GM12878 (cell line): Measurements from ENCODE around the gene CCR3. TPM values are rescaled to one million over a fixed set of nuclear protein-coding genes. Genes with fewer than 3 reads are reported as not detected.

ENCODE experiments used
- ATAC-seq: fragments of 200-7000 bp; cut with Tn5 transposase; 3 replicates; pipeline ENCODE4 v1.9.1; 2020; ENCODE audit warnings: mild to moderate bottlenecking, moderate library complexity
- BruUV-seq: library from RNA; stranded (reverse); fragments of 400-500 nt; replicated peaks from 2 replicates; lab custom pipeline; 2021; lab: Mats Ljungman, UMichigan
- CTCF ChIA-PET: fragments of 300-600 bp; sonication (Branson Sonifier 250); formaldehyde crosslinking; extraction: SDS; loops from one replicate; lab custom pipeline; 2021; ENCODE audit warnings: inconsistent platforms; lab: Yijun Ruan, JAX
- POLR2A ChIA-PET: fragments of 350-600 bp; formaldehyde crosslinking; extraction: SDS; loops from one replicate; lab custom pipeline; 2021; ENCODE audit warnings: inconsistent platforms; lab: Charles Lee
- RAD21 ChIA-PET: fragments of 300-600 bp; sonication (Branson Sonifier 250); formaldehyde crosslinking; loops from one replicate; lab custom pipeline; 2023; ENCODE audit warnings: antibody characterized with exemption; ENCODE audit not compliant: unreplicated experiment; lab: Charles Lee
- SMC1A ChIA-PET: fragments of 300-600 bp; sonication (Branson Sonifier 250); formaldehyde crosslinking; loops from one replicate; lab custom pipeline; 2023; ENCODE audit not compliant: unreplicated experiment, uncharacterized antibody; lab: Charles Lee
- DNase-seq: peaks from one replicate; pipeline ENCODE4 v3.0.0-alpha.2; 2011; ENCODE audit warnings: low read depth, low spot score
- FAIRE-seq: peaks from 3 replicates; lab custom pipeline; 2011; peaks lifted over from hg19 to GRCh38; lab: Jason Lieb, UNC
- H2AFZ ChIP-seq: 2 replicates; pipeline ENCODE4 v1.6.0; 2011; ENCODE audit warnings: low read depth, low read length, control low read depth; ENCODE audit not compliant: control insufficient read depth
- H3K27ac ChIP-seq: 2 replicates; pipeline ENCODE4 v1.5.1; 2011; ENCODE audit warnings: control low read depth; ENCODE audit not compliant: control insufficient read depth, insufficient read depth
- H3K27me3 ChIP-seq, 2 experiments: replicated peaks in 1 of 2; 2 replicates each; pipeline versions ENCODE4 v1.6.0 to v1.6.1; 2011; ENCODE audit warnings: low read length in 1 of 2; ENCODE audit not compliant: control insufficient read depth in 2 of 2, insufficient read depth in 2 of 2
- H3K36me3 ChIP-seq, 2 experiments: 2 replicates each; pipeline ENCODE4 v1.5.1; 2011; ENCODE audit warnings: low read length in 1 of 2; ENCODE audit not compliant: control insufficient read depth in 2 of 2, insufficient read depth in 2 of 2
- H3K4me1 ChIP-seq: 2 replicates; pipeline ENCODE4 v1.6.1; 2011; ENCODE audit warnings: mild to moderate bottlenecking, low read length, moderate library complexity, mixed read lengths; ENCODE audit not compliant: control insufficient read depth, insufficient read depth
- H3K4me2 ChIP-seq: 2 replicates; pipeline ENCODE4 v1.6.0; 2011; ENCODE audit warnings: control low read depth; ENCODE audit not compliant: control insufficient read depth, insufficient read depth
- H3K4me3 ChIP-seq: fragments of 200-600 bp; sonication (generic); 2 replicates; pipeline ENCODE4 v1.5.1; 2016
- H3K79me2 ChIP-seq: 2 replicates; pipeline ENCODE4 v1.6.0; 2011; ENCODE audit warnings: low read length; ENCODE audit not compliant: control insufficient read depth, insufficient read depth
- H3K9ac ChIP-seq: 2 replicates; pipeline ENCODE4 v1.8.0; 2011; ENCODE audit warnings: low read length, control low read depth, mixed read lengths; ENCODE audit not compliant: control insufficient read depth, insufficient read depth
- H3K9me3 ChIP-seq: replicated peaks from 3 replicates; pipeline ENCODE4 v1.5.1; 2011; ENCODE audit warnings: mild to moderate bottlenecking, low read length; ENCODE audit not compliant: control insufficient read depth, insufficient read depth
- H4K20me1 ChIP-seq: 2 replicates; pipeline ENCODE4 v1.6.0; 2011; ENCODE audit not compliant: control insufficient read depth, insufficient read depth
- CBX5 ChIP-seq: sonication (generic); IDR thresholded peaks from 2 replicates; pipeline ENCODE4 v1.6.1; 2016; ENCODE audit warnings: low read depth, moderate library complexity, mild to moderate bottlenecking, inconsistent platforms
- MEF2B ChIP-seq: fragments of 450-650 bp; IDR thresholded peaks from 2 replicates; pipeline ENCODE4 v1.6.1; 2018; ENCODE audit warnings: mild to moderate bottlenecking, moderate library complexity; ENCODE audit not compliant: partially characterized antibody, poor library complexity, severe bottlenecking
- NR2F1 ChIP-seq: fragments of 450-650 bp; conservative IDR thresholded peaks from 2 replicates; pipeline ENCODE4 v1.6.1; 2017; ENCODE audit warnings: mild to moderate bottlenecking
- PAX5 ChIP-seq: IDR thresholded peaks from 2 replicates; pipeline ENCODE4 v1.6.1; 2011; ENCODE audit warnings: low read depth, low read length, borderline replicate concordance
- PAX8 ChIP-seq: fragments of 450-650 bp; IDR thresholded peaks from 2 replicates; pipeline ENCODE4 v1.6.1; 2017; ENCODE audit warnings: mild to moderate bottlenecking, moderate library complexity
- RAD21 ChIP-seq: IDR thresholded peaks from 2 replicates; pipeline ENCODE4 v1.6.1; 2011; ENCODE audit warnings: mild to moderate bottlenecking, low read depth, low read length, moderate library complexity; ENCODE audit not compliant: insufficient read depth
- RBBP5 ChIP-seq: fragments of 200-600 bp; sonication (generic); conservative IDR thresholded peaks from 2 replicates; pipeline ENCODE4 v1.6.1; 2016
- RUNX3 ChIP-seq: IDR thresholded peaks from 2 replicates; pipeline ENCODE4 v1.6.1; 2012; ENCODE audit warnings: low read length, inconsistent platforms
- SMAD5 ChIP-seq: IDR thresholded peaks from 2 replicates; pipeline ENCODE4 v1.6.1; 2016; ENCODE audit warnings: antibody characterized with exemption, low read depth
- TARDBP ChIP-seq: IDR thresholded peaks from 2 replicates; pipeline ENCODE4 v1.6.1; 2016; ENCODE audit warnings: borderline replicate concordance
- WGBS: methylation state at CpG from one replicate; pipeline ENCODE4 v1.1.6; 2016; ENCODE audit warnings: low lambda C conversion rate; ENCODE audit not compliant: insufficient replicate concordance, insufficient coverage; ENCODE audit errors: missing lambda C conversion rate; 5-methylcytosine and 5-hydroxymethylcytosine counted together
- in situ Hi-C: fragments of 300-500 bp; cut with MboI; formaldehyde crosslinking; loops from 9 replicates; pipeline ENCODE4 v1.14.3; 2018; ENCODE audit warnings: mixed read lengths
- intact Hi-C: fragments of 100-400 bp; cut with micrococcal nuclease; formaldehyde crosslinking; loops from one replicate; pipeline ENCODE4 v1.14.2; 2022; ENCODE audit not compliant: unreplicated experiment
- polyA plus RNA-seq, 11 experiments: library from polyadenylated mRNA; depleted of rRNA in 4 of 11; unstranded in 6 of 11; stranded (reverse) in 5 of 11; fragments of >200 nt; fragmentation: Nextera tagmentation in 4 of 11; fragmentation: Illumina TruSeq in 1 of 11; extraction: Ambion mirVana in 4 of 11; extraction: Trizol in 1 of 11; gene quantifications; 1 replicate in 1 of 11; 2 replicates in 10 of 11; pipeline versions ENCODE4 v1.2.1 to v1.2.3, GENCODE V29; 2011 to 2016; ENCODE audit warnings: inconsistent platforms in 2 of 11, missing spikeins in 2 of 11, low read depth in 1 of 11
- total RNA-seq, 4 experiments: library from RNA; depleted of rRNA in 3 of 4; stranded (reverse); fragments of >200 nt in 3 of 4; fragmentation: Illumina TruSeq in 1 of 4; extraction: Trizol in 1 of 4; gene quantifications; 2 replicates each; pipeline versions ENCODE4 v1.2.1 to v1.2.3, GENCODE V29; 2013 to 2021
- TF ChIP-seq, protein P1 (sequence below): fragments of 450-650 bp; IDR thresholded peaks from 2 replicates; pipeline ENCODE4 v1.6.1; 2017; ENCODE audit warnings: antibody characterized with exemption, mild to moderate bottlenecking, moderate library complexity
- TF ChIP-seq, protein P2 (sequence below): fragments of 450-650 bp; IDR thresholded peaks from 2 replicates; pipeline ENCODE4 v1.6.1; 2017; ENCODE audit warnings: low read depth, mild to moderate bottlenecking, moderate library complexity

The CCR3 gene
- total and polyA plus RNA-seq, 10 of the 15 experiments (the other 5 are each of a cell fraction or from before 2014, with no cell fraction given), result 0.13 to 0.78 (median 0.41) TPM; not detected in 1

DNA sequence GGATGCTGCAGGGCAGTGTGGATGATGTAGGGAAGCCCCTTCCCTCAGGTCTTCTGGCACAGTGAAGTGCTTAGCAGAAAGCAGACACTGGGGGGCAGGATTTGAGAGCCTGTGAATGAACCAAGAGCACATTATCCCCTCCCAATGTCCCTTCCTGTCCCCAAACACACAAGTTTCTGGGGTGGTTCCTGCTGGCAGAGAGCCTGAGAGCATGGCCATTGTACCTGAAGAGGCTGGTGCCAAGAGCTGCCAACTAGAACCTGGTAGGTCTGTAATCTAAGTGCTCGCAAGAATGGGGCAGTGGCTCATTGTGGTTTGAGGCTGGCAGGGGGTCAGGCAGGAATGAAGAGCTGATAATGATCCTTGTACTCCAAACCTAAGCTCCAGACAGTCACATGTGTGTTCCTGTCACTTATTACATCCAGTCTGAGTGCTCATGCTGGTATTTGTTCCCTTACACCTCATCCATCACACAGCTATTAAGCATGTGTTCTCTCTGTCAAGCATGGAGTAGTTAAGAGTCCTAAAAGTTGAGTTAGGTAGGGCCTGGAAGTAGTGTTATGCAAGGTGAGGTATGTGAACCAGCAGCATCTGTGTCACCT is 27.4 kb upstream of the CCR3 start (continued):
- TF ChIP-seq RAD21 (peak; percentile 69), RUNX3 (no peak)

GRCh38 chr3:46215810-46216414 is 26.3 kb upstream of the CCR3 start:
- ChIA-PET POLR2A (interaction anchor here (0.9 to 1.8 kb wide), 4 partner anchors 28 to 161 kb away, joined by 3 to 10 read pairs (median 4); no protein-coding TSS in a partner anchor), RAD21 (interaction anchor here (1.1 to 14.4 kb wide), 11 partner anchors 23 to 167 kb away, joined by 3 to 421 read pairs (median 7); partner anchors contain the start of gene CCR5), SMC1A (interaction anchor here (0.5 to 7.2 kb wide), 26 partner anchors 9 to 200 kb away, joined by 3 to 434 read pairs (median 5); partner anchors contain the start of genes CCR1 and CCR5), CTCF (interaction anchor here (0.7 to 8.0 kb wide), 28 partner anchors 8 to 344 kb away, joined by 3 to 555 read pairs (median 4); partner anchors contain the start of genes CCR1 and CCR5)
- intact Hi-C loops (no loop called here), in situ Hi-C loops (loop anchor here (10.0 kb wide), 1 partner anchor 271 kb away; the partner anchor contains the start of gene CXCR6)
- no peak overlapping the region for H3K4me2 ChIP-seq
- H3K27ac ChIP-seq, result no peak overlapping the region
- H2AFZ ChIP-seq, result no peak overlapping the region
- H3K4me1 ChIP-seq, result peaks cover 26% of the 10 kb centered on the region
- H3K9ac ChIP-seq, result no peak overlapping the region
- DNase-seq, result no peak
- no TSS peak for BruUV-seq
- no peaks in the 10 kb centered on the region for H3K36me3 ChIP-seq
- ATAC-seq, result no peak
- FAIRE-seq, result no peak
- no peaks in the 10 kb centered on the region for H4K20me1 ChIP-seq
- no peak overlapping the region for H3K4me3 ChIP-seq
- peaks cover 0 to 5% of the 10 kb centered on the region in 2 experiments; a peak in 1 of 4 replicates for H3K27me3 ChIP-seq
- WGBS, result 53% methylated on average over 4 of the region's 4 CpGs
- no peaks in the 10 kb centered on the region for H3K79me2 ChIP-seq
- TF ChIP-seq MEF2B, result no peak
- no peak for TF ChIP-seq PAX8
- TF ChIP-seq TARDBP, result no peak
- TF ChIP-seq, protein P1, sequence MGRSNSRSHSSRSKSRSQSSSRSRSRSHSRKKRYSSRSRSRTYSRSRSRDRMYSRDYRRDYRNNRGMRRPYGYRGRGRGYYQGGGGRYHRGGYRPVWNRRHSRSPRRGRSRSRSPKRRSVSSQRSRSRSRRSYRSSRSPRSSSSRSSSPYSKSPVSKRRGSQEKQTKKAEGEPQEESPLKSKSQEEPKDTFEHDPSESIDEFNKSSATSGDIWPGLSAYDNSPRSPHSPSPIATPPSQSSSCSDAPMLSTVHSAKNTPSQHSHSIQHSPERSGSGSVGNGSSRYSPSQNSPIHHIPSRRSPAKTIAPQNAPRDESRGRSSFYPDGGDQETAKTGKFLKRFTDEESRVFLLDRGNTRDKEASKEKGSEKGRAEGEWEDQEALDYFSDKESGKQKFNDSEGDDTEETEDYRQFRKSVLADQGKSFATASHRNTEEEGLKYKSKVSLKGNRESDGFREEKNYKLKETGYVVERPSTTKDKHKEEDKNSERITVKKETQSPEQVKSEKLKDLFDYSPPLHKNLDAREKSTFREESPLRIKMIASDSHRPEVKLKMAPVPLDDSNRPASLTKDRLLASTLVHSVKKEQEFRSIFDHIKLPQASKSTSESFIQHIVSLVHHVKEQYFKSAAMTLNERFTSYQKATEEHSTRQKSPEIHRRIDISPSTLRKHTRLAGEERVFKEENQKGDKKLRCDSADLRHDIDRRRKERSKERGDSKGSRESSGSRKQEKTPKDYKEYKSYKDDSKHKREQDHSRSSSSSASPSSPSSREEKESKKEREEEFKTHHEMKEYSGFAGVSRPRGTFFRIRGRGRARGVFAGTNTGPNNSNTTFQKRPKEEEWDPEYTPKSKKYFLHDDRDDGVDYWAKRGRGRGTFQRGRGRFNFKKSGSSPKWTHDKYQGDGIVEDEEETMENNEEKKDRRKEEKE, result no peak
- TF ChIP-seq RBBP5, result no peak
- no peak for TF ChIP-seq NR2F1
- TF ChIP-seq PAX5, result no peak
- no peak for TF ChIP-seq CBX5
- TF ChIP-seq, protein P2, sequence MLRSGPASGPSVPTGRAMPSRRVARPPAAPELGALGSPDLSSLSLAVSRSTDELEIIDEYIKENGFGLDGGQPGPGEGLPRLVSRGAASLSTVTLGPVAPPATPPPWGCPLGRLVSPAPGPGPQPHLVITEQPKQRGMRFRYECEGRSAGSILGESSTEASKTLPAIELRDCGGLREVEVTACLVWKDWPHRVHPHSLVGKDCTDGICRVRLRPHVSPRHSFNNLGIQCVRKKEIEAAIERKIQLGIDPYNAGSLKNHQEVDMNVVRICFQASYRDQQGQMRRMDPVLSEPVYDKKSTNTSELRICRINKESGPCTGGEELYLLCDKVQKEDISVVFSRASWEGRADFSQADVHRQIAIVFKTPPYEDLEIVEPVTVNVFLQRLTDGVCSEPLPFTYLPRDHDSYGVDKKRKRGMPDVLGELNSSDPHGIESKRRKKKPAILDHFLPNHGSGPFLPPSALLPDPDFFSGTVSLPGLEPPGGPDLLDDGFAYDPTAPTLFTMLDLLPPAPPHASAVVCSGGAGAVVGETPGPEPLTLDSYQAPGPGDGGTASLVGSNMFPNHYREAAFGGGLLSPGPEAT, result no peak
- no peak for TF ChIP-seq SMAD5
- H3K9me3 ChIP-seq, result no peaks in the 10 kb centered on the region
